Globus pallidus (tissue), 1 donor: ENCODE measurements around the gene CSRNP3.
A peak's percentile ranks its signal among the peaks of the same experiment; 100 is the strongest.

ENCODE experiments used
- DNase-seq: peaks from one replicate; pipeline ENCODE4 v3.0.0-alpha.2; 2015; ENCODE audit warnings: low spot score

Gene CSRNP3

DNA sequence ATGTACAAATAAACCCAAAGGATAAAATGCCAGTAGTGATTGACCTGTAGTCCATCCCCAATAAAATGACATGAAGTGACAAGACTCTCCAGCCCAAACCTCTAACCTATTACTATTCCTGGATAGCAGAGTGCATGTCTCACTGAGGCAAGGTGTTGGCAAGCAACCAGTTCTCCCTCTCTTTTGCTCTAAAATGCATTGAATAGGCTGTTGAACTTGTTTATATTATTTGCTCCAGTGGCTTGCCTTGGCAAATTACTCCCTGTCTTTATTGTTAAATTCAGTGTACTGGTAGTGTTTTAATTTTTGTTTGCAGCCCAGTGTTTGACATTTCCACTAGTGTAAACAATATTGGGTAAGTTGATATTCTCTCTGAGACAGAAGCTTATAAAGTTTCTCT, 70.5 kb downstream of the CSRNP3 start:
- peak; percentile 12 for DNase-seq

DNA sequence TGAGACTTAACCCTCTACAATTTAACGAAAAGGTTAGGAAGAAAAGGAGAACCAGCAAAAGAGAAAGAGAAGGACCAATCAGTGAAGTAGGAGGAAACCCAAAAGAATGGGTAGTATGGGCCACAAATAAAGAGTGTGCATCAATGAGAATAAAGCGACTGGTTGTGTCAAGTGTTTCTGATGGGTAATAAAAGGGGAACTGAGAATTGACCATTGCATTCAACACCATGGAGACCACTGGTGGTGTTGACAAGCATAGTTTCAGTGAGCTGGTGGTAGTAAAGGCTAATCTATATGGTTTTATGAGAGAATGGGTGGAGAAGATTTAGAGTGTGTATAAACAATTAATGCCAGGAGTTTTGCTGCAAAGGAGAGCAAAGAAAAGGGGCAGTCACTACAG, 75.4 kb downstream of the CSRNP3 start:
- DNase-seq, result no peak

DNA sequence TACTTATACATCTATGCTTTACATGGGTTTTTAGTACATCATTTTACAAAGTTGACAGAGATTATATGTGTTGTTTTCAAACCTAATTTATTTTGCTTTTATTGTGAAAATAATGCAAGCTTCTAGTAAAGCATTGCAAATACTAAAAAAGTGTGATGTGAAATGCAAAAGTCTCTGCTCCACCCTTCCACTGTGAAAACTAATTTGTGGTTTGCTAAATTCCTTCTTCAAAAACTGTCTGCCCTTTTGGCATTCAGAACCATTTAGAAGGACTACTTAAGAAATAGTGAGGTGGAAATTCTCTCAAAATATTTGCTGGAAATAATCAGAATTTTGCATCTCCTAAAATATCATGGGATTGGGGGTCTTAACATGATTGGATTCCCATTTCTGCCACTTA, 78.4 kb downstream of the CSRNP3 start:
- DNase-seq, result no peak

DNA sequence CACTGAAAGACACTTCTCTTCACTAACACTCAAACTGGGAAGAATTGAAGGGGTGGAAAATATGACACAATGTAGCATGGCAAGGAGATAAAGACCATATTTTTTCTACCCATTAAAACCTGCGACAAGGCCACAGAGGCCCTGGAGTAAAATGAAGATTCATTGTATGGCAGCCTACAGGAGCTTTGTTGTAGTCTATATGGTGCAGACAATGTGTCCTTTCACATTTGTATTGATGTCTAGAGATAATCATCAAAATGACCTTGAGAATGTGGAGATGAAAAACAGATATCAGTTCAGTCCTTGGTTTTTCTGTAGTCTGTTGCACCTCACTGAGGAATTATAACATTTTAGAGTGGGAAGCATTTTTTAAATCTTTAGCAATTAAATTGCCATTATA, 80.1 kb downstream of the CSRNP3 start:
- DNase-seq, result no peak

DNA sequence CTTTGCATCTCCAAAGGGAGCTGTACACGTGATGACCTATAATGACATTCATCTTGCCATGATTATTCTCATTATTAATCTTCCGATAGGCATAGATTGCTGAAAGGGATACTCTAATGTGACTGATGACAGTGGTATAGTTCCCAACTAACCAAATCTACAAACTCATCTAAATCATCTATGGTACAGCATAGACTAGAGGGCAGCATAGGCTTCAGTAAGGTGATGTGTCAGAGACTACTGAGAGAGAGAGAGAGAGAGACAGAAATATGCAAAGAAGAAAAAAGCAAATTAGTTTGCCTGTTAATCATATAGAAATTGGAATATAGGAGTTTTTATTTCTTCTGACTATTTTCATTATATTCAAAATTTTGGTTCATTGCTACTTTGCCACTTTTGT, 89.3 kb downstream of the CSRNP3 start:
- peak; percentile 29 for DNase-seq

DNA sequence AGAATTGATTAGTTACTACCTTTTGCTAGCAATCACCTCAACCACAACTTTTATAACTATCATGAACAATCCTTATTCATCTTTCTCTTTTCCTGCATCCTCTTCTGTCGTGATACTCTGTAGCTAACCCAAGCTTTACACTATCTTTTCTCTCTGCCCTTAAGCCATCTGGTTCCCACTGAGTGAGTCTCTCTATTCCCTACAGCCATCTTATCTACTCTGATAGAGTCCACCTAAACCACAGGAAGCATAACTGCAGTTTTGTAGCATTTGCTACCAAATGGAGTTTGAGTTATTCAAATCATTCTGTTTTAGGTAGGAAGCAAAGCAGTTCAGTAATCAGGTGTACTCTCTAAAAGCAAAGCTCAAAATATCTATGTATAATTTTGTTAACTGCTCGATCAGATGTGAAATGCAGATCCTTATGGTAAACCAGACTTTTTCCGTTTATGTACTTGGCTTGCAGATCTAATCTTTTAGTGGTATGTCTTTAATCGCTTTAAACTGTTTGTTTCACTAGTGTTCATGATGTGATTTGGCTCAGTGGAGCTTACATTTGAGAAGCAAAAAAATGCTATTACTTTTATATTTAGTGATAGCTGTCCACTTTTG, 91.0 kb downstream of the CSRNP3 start:
- DNase-seq, result no peak

DNA sequence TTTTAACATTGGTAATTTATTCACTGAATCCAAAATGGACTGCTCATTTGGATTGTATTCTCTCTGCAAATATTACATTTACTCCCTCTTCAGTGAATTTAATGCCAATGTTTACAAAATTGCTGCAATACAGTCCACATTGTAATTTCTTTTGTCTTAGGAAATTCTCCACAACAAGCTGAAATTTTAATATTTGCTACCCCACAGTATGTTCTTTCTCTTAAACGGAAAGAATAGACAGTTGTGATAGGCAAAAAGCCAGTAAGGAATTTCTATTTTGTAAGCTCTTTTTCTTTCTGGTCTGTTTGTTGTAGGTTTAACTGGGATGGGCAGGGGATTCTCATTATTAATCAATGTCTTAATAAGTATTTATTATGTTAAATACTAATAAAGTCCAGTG, 92.0 kb downstream of the CSRNP3 start:
- no peak for DNase-seq

DNA sequence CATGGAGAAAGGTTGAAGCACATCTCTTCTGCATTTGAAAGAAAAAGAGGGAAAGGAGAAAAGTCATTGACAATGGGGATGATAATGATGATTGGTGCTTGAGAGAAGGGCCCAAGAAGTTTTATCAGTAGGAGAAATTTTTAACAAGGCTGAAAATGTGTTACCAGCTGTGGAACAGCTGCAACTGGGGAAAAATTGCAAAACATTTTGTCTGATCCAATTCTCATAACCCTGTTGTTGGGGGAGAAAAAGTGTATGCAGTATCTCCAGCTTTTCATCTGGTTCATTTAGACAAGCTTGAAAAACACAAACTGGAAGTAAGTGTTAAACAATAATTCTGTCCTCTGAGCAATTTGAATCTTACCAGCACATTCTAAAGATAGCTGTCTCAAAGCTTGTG, 92.7 kb downstream of the CSRNP3 start:
- no peak for DNase-seq

DNA sequence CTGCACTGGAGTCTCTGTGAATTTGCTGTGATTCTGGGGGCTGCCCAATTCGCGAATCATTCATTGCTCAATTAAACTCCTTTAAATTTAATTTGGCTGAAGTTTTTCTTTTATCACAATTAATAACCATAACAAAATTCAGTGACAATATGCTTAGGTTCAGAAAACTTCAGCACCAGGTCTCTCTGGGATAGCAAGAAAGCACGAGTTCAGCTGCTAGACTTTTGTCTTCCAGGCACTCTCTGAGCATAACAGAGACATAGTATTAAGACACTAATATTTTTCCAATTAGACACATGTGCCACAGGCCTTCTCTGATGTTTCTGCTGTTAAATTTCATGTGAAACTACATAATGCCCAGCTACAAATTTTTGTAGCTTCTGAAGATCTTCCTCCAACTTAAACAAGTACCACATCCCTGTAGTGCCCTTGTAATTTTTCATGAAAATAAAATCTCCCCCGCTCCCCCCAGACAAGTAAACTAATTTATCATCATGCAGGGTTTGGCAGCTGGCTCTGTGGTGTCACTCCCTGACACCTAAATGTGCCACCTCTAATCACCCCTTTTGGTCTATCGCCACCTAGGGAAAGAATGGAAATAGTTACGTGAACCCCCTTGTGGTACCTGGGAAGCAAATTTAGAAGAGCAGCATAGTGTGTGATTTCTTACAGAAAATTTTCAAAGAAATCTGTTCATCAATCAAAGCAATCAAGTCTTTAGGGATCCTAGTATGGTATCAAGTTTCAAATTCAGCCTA, 94.1 kb downstream of the CSRNP3 start:
- DNase-seq, result no peak

DNA sequence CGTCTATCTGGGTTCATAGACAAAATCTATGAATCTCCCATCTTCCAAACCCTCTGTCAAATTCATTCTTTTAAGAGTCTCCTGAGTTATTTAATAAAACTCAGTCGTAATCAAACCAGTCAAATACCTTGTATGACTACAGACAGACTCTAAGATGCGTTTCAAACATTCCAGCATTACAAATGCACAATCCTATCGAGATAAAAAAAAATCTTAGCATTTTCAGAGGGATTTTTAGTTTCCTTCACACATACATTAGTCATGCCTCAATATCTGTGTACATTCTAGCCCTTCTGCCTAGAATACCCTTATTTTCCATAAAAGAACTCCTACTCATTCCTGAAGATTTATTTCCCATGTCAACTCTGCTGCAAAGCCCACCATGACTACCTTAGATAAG, 96.5 kb downstream of the CSRNP3 start:
- no peak for DNase-seq

DNA sequence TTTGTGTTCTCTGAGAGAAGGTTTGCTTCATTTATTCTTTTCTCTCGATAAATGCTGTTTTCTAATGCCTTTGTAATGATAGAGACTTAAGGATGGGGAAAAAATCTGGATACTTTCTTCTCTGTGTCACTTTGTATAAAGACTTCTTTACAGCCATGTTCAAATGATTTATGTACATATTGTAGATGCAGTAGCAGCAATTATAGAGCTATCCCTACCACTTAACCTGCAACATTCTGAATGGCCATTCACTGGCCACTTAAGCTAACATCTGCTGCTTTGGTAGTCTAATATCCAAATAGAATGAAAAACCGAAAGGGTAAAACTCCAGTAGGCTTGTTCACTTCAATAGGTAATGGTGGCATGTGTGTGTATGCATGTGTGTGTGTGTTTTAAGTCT, 97.8 kb downstream of the CSRNP3 start:
- DNase-seq, result no peak

DNA sequence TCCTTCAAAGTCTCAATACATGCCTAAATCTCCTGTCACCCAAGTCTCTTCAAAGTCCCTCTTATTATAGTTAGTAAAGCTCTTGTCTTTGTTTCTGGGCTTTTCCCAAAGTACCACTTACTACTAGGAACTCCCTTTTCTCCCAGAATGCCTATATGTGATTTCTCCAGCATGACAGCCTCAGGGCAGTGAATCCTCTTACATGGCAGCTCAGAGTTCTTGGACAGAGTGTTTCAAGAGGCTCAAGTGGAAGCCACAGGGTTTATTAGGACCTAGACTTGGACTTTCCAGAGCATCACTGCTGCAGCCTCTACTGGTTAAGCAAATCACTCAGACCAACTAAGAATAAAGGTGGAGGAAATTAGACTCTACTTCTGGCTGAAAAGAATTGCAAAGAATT, 98.9 kb downstream of the CSRNP3 start:
- DNase-seq, result no peak

DNA sequence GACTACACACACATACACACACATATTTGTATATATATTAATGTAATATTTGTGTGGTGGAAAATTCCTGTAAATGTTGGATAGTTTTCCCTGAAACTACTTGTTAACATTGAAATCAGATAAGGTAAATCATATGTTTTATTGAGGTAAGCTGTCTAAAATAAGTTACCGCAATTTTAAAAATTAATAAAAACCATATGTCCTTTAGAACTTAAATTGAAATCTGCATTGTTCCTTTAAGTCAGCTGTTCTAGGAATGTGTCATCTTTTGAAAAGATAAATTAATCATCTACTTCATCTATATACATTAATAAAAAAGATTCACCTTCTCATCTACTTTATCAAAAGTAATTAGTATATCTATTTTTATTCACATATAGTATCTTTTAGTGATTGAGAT, 102.0 kb downstream of the CSRNP3 start:
- DNase-seq, result no peak

DNA sequence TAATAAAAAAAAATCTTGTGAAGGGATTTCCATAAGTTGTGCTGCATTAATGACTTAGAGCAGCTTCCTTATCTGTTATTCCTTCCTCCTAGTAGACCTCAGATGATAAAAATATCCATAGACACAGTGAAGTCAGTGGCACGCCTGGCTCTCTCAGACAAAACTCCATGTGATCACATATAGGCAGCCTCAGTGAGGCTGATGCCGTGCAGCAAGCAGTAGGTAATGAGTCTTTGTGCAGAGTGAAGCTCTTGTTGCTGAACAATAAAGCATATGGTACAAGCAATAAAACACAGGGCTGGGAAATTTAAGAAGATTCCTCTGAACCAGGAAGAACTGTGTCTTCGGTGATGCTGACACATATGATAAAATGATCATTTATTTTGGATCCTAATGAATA, 102.7 kb downstream of the CSRNP3 start:
- DNase-seq, result peak; percentile 55

DNA sequence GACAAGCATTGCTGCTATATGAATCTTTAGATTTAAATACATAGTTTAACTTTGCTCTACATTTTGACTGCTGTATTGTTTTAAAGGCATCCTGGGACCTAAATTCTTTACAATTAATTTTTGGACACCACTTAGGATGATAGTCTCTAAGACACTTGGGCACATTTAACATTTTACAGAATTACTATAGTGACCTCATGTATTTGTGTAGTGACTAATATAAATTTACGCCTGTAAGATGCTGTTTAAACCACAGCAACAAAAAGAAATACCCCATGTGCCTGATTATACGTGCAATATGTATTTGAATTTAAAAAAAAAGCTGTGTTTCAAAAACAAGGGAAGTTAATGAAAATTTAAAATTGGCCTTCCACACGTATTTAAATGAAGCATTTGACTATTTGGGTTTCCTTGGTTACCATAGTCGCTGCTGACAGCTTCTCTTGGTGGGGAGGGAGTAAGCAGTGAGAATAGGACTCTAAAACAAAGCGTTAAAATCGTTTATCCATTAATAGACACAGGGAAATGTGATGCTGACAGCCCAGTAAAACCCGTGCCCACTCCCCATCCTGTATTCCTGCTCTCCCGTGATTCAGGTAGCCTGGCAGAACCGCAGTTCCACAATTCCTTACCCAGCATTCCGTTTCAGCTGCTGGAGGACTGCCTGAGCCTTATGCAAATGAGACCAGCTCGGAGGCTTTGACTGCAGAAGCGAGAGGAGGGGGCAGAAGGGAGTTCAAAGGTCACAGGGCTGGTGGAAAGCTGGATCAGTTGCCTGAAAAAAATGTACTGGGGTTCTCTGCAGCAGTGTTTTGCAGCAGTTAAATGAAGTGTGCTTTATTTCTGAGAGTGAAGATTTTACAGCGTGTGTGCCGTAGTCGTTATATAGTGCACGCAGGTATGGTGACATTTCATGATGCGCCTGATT, 104.3 kb downstream of the CSRNP3 start:
- DNase-seq, result peak; percentile 81

DNA sequence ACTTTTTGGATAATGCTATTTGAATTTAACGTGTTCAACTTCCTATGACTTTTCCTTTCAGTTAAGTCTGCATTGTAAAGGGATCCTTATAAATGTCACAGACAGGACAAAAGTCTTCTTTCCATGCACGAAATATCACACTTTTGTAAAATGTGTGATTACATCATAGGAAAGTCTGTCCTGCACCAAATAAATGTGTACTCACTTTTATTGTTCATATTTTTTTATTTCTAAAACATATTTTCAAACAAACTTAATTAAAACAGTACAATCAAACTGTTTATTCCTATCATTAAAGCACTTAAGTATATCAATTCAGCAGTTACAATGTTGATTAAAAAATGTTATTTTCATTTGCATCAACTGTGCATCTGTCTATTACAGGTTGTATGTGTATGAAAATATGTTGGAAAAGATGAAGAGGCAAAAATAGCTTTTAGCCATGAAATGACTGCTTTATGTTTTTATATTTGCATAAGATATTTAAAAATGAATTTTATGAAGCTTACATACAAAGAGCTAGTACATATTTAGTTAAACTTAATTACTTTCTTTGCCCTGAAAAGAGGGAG, 105.6 kb downstream of the CSRNP3 start:
- DNase-seq, result no peak

DNA sequence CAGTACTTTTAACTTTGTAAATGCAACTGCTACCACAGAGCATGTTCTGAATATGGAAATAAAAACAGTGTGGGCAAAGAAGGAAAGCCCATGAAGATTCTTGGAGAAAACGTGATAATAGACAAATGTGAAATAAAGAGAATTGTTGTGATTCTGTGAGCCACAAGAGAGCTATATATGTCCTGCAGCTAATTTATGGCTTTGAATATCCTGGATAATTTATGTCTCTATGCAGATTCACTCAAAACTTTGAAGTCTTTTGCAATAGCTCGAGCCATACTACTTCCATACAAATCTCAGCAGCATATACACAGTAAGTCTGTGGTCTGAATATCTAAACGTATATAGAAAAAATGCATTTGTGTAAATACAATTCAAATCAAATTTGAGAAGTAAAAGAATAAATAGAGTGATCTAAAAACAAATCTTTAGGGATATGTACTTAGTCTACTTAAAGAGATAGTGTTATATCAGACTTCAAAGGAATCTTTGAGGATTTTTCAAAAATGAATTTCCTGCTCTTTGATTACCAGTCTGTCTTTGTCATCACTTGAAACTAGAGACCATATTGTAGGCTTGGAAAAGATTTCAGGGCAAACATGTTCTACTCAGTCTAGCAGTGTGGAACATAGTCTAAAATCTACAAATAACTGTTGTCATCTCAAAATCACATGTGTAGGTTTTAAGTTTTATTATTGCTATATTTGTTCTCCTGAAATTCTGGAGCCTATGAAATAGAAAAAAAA, 107.1 kb downstream of the CSRNP3 start:
- no peak for DNase-seq

DNA sequence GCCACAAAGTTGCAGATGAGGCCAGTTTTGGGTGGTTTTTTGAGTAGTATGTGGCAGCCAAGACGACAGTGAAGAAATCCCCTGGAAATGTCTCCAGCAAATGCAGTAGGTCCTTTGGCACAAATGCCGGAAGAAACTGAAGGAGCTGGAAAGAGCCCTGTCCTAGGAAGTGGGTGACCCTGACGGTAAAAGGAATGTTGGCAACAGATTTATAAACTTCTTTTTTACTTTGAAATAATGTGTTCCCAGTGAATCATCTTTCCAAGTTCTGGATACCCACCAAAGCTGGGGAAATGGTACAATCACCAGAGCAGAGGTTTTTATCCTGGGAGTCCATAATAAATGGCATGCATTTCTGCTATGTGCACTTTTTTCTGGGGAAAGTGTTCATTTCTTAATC, 112.9 kb downstream of the CSRNP3 start:
- peak; percentile 20 for DNase-seq

DNA sequence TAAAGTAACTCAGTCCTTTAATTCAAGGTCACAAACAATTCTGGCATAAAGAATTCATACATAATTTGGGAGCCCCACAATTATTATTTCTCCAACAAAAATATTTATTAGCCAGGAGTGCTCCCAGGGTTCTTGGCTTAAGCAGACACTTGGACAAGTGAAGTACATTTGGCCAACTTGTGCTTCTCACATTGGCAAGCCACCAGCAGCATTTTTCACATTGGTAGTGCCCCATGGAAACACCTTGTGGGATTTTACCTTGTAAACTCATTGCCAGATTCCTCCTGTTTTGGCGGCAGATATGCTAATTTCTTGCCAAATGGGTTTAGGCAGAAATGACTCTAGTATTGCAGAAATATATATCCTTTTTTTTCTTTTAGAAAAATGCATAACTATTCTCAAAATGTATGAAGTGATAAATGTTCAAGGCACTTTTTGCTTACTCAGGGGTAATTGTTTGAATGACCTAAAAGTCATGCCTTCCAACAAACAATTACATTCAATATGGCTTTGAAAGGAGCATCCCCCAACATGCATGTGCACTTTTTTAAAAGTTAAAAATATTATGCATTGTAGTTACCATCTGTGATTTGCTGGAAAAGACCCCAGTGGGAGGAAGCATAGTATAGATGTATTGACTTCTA, 113.5 kb downstream of the CSRNP3 start:
- no peak for DNase-seq

DNA sequence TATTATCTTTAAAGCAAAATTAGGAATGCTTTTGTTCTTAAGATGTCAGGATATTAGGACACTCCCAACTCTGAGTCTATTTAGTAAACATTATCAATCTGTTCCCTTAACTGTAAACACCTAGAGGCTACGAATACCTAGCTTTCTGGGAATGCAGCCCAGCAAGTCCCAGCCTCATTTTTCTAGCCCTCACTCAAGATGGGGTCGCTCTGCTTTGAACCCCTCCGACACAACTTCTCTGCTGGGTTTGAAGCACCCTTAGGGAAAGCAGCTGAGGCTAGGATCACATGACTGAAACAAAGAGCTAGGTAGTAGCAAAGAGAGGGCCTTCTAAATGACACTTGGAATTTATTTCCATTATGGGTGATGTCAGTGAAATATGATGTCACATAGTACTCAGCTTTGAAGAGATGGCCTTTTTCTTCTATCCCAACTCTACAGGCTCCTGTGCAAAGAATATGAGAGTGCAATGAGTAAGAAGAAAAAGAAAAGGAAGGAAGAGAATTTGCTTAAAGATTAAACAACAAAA, 114.7 kb downstream of the CSRNP3 start:
- no peak for DNase-seq

DNA sequence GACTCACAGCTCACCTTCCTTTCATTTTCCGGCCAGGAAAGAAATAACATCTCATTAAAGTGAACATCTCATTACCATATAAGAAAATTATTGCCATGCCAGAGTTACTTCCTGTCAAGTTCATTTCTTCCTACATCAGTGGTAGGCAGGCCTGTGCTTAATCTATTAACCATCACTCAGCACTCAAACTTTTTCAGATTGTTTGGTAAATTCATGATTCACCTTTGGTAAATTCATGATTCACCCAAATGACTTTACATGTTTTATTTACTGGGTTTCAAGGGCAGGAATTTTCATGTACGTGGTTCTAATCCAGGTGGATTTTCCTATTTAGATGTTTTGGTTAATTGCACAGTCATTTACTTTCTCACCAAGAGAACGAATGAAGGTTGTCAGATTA, 116.5 kb downstream of the CSRNP3 start:
- no peak for DNase-seq
